ENCODE results near the gene GSX1.

DNA sequence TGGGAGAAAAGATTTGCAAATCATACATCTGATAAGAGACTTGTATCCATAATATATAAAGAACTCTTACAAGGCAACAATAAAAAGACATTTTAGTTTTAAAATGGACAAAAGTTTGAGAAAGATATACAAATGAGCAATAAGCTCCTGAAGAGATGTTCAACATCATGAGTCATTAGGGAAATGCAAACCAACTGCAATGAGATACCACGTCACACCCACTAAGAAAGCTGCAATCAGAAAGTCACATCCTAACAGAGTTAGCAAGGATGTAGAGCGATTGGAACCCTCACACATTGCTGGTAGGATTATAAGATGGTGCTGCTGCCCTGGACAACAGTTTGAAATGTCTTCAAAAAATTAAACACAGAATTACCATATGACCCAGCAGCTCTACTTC is 50.3 kb downstream of the GSX1 start:
- TF ChIP-seq SMC3 (IDR thresholded peaks at IDR 0.05; ENCODE audit: low read depth, low read length) (no peak), TAF1 (IDR thresholded peaks at IDR 0.05; ENCODE audit: borderline replicate concordance, low read depth, low read length) (no peak), FOXM1 (IDR thresholded peaks at IDR 0.05; ENCODE audit: low read depth) (no peak), MXI1 (IDR thresholded peaks at IDR 0.05; ENCODE audit: low read depth, low read length) (no peak), POLR2AphosphoS5 (IDR thresholded peaks at IDR 0.05; ENCODE audit: low read depth, low read length) (no peak), EP300 (IDR thresholded peaks at IDR 0.05; ENCODE audit: borderline replicate concordance in 1 of 2, low read depth in 1 of 2, low read length in 1 of 2) (no peak)
- TF ChIP-seq, protein P1, sequence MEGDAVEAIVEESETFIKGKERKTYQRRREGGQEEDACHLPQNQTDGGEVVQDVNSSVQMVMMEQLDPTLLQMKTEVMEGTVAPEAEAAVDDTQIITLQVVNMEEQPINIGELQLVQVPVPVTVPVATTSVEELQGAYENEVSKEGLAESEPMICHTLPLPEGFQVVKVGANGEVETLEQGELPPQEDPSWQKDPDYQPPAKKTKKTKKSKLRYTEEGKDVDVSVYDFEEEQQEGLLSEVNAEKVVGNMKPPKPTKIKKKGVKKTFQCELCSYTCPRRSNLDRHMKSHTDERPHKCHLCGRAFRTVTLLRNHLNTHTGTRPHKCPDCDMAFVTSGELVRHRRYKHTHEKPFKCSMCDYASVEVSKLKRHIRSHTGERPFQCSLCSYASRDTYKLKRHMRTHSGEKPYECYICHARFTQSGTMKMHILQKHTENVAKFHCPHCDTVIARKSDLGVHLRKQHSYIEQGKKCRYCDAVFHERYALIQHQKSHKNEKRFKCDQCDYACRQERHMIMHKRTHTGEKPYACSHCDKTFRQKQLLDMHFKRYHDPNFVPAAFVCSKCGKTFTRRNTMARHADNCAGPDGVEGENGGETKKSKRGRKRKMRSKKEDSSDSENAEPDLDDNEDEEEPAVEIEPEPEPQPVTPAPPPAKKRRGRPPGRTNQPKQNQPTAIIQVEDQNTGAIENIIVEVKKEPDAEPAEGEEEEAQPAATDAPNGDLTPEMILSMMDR (IDR thresholded peaks at IDR 0.05): no peak
